HepG2 (cell line): ENCODE results near the gene FBLL1. TPM values are rescaled to one million over a fixed set of nuclear protein-coding genes. Genes with fewer than 3 reads are reported as not detected.

Source experiments
- GFI1 ChIP-seq: sonication (generic); formaldehyde crosslinking; IDR thresholded peaks from 2 replicates; pipeline ENCODE4 v1.5.0; 2020; ENCODE audit warnings: missing genetic modification reagents, mild to moderate bottlenecking, borderline replicate concordance
- GLI4 ChIP-seq: sonication (generic); formaldehyde crosslinking; IDR thresholded peaks from 2 replicates; pipeline ENCODE4 v1.5.1; 2020; ENCODE audit warnings: missing genetic modification reagents, mild to moderate bottlenecking, moderate library complexity, borderline replicate concordance
- HNRNPUL1 ChIP-seq: fragments of 200-400 bp; formaldehyde crosslinking; IDR thresholded peaks from 2 replicates; pipeline ENCODE4 v1.6.1; 2017; ENCODE audit warnings: low read depth, mild to moderate bottlenecking, low read length, moderate library complexity
- SIX4 ChIP-seq: sonication (generic); formaldehyde crosslinking; IDR thresholded peaks from 2 replicates; pipeline ENCODE4 v1.4.0; 2020; ENCODE audit warnings: missing genetic modification reagents
- ZFP90 ChIP-seq: sonication (generic); formaldehyde crosslinking; IDR thresholded peaks from 2 replicates; pipeline ENCODE4 v1.8.0; 2022; ENCODE audit warnings: missing genetic modification reagents, mild to moderate bottlenecking, inconsistent platforms, borderline replicate concordance
- ZNF335 ChIP-seq: sonication (generic); formaldehyde crosslinking; IDR thresholded peaks from 2 replicates; pipeline ENCODE4 v1.4.0; 2020; ENCODE audit warnings: missing genetic modification reagents
- ZNF460 ChIP-seq: sonication (generic); formaldehyde crosslinking; IDR thresholded peaks from 2 replicates; pipeline ENCODE4 v1.5.1; 2020; ENCODE audit warnings: missing genetic modification reagents, mild to moderate bottlenecking, borderline replicate concordance
- ZNF510 ChIP-seq: sonication (generic); formaldehyde crosslinking; IDR thresholded peaks from 2 replicates; pipeline ENCODE4 v1.4.0; 2020; ENCODE audit warnings: low read depth, mild to moderate bottlenecking, missing genetic modification reagents
- ZNF678 ChIP-seq: sonication (generic); formaldehyde crosslinking; IDR thresholded peaks from 2 replicates; pipeline ENCODE4 v1.4.0; 2020; ENCODE audit warnings: mild to moderate bottlenecking, missing genetic modification reagents
- polyA plus RNA-seq, 8 experiments: library from polyadenylated mRNA; depleted of rRNA in 3 of 8; stranded (reverse) in 7 of 8; unstranded in 1 of 8; fragments of >200 nt; fragmentation: Illumina TruSeq in 4 of 8; extraction: Trizol in 4 of 8; gene quantifications; 2 replicates each; pipeline versions ENCODE4 v1.2.1 to v1.2.3, GENCODE V29; 2011 to 2016; ENCODE audit warnings: low read depth in 4 of 8, missing spikeins in 1 of 8, mixed read lengths in 1 of 8; ENCODE audit not compliant: insufficient read depth in 1 of 8
- total RNA-seq, 5 experiments: library from RNA; depleted of rRNA; stranded (reverse); fragments of >200 nt; fragmentation: Illumina TruSeq; extraction: Trizol; gene quantifications; 2 replicates each; pipeline ENCODE4 v1.2.3, GENCODE V29; 2016; ENCODE audit warnings: low read depth in 1 of 5
- TF ChIP-seq, protein P1 (sequence below): sonication (generic); formaldehyde crosslinking; IDR thresholded peaks from 2 replicates; pipeline ENCODE4 v1.4.0; 2020; ENCODE audit warnings: mild to moderate bottlenecking, missing genetic modification reagents, borderline replicate concordance
- TF ChIP-seq, protein P2 (sequence below): sonication (generic); formaldehyde crosslinking; conservative IDR thresholded peaks from 2 replicates; pipeline ENCODE4 v1.8.0; 2022; ENCODE audit warnings: low read depth, missing genetic modification reagents
- TF ChIP-seq, protein P3 (sequence below), 2 experiments: sonication (generic) in 1 of 2; formaldehyde crosslinking in 1 of 2; IDR thresholded peaks; 2 replicates each; pipeline versions ENCODE4 v1.4.0 to v1.6.1; 2016 to 2020; ENCODE audit warnings: borderline replicate concordance in 1 of 2, low read depth in 1 of 2, mild to moderate bottlenecking in 1 of 2, missing genetic modification reagents in 1 of 2
- TF ChIP-seq, protein P4 (sequence below): sonication (generic); formaldehyde crosslinking; IDR thresholded peaks from 2 replicates; pipeline ENCODE4 v1.4.0; 2020; ENCODE audit warnings: mild to moderate bottlenecking, missing genetic modification reagents
- TF ChIP-seq, protein P5 (sequence below): fragments of 450-650 bp; IDR thresholded peaks from 2 replicates; pipeline ENCODE4 v1.6.1; 2016

FBLL1 gene
- total and polyA plus RNA-seq, 2 of the 13 experiments (the other 11 are each of a cell fraction or from before 2014, with no cell fraction given), result 0.17 to 0.18 TPM

DNA sequence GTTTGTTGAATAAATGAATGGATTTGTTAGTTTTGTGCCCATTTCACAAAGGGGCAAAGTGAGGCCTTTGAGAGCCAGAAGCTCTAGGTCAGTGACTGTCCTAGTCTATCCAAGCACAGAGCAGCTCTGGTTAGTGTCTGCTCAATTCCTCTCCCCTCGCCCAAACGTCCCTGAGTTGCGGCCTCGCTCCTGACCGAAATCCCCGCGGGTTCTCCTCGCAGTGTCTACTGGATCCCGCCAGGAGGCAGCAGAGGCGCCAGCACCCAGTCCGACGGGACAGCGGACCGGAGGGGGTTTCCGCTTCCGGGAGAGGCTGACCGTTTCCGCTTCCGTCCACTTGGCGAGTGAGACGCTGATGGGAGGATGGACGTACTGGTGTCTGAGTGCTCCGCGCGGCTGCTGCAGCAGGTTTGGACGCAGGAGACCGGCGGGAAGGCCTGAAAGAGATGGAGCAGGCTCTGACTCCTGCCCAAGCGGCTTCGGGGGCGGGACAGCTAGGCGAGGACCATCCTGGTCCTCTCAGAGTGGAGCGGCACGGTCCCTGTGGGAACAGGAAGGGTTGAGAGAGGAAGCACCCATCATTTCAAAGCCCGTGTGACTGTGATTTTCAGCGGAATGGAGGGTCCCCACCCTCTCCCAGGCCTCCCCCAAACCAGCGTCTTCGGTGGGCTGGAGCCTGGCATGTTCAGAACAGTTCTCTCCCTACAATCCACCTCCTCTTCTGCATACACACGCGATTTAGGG, 42.8 kb upstream of the FBLL1 start, which contains the start of gene RARS1 (continued):
- no peak; the same call in 1 of the 2 replicates for TF ChIP-seq ZNF510 (CRISPR knock-in tag)
- no peak for TF ChIP-seq GLI4 (CRISPR knock-in tag)
- TF ChIP-seq ZNF678 (CRISPR knock-in tag), result no peak
- 0 out of 2 replicates have a peak, but pooled peaks have one; percentile 29 for TF ChIP-seq GFI1 (CRISPR knock-in tag)
- TF ChIP-seq, protein P1, sequence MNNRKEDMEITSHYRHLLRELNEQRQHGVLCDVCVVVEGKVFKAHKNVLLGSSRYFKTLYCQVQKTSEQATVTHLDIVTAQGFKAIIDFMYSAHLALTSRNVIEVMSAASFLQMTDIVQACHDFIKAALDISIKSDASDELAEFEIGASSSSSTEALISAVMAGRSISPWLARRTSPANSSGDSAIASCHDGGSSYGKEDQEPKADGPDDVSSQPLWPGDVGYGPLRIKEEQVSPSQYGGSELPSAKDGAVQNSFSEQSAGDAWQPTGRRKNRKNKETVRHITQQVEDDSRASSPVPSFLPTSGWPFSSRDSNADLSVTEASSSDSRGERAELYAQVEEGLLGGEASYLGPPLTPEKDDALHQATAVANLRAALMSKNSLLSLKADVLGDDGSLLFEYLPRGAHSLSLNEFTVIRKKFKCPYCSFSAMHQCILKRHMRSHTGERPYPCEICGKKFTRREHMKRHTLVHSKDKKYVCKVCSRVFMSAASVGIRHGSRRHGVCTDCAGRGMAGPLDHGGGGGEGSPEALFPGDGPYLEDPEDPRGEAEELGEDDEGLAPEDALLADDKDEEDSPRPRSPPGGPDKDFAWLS (CRISPR knock-in tag), result no peak
- TF ChIP-seq ZNF335 (CRISPR knock-in tag), result peak; percentile 66; the same call in 1 of the 2 replicates
- peak; percentile 69; the same call in 1 of the 2 replicates for TF ChIP-seq ZFP90 (CRISPR knock-in tag)
- TF ChIP-seq, protein P2, sequence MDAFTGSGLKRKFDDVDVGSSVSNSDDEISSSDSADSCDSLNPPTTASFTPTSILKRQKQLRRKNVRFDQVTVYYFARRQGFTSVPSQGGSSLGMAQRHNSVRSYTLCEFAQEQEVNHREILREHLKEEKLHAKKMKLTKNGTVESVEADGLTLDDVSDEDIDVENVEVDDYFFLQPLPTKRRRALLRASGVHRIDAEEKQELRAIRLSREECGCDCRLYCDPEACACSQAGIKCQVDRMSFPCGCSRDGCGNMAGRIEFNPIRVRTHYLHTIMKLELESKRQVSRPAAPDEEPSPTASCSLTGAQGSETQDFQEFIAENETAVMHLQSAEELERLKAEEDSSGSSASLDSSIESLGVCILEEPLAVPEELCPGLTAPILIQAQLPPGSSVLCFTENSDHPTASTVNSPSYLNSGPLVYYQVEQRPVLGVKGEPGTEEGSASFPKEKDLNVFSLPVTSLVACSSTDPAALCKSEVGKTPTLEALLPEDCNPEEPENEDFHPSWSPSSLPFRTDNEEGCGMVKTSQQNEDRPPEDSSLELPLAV (CRISPR knock-in tag), result no peak
- TF ChIP-seq HNRNPUL1, result no peak
- TF ChIP-seq ZNF460 (CRISPR knock-in tag), result no peak
- TF ChIP-seq, protein P3, sequence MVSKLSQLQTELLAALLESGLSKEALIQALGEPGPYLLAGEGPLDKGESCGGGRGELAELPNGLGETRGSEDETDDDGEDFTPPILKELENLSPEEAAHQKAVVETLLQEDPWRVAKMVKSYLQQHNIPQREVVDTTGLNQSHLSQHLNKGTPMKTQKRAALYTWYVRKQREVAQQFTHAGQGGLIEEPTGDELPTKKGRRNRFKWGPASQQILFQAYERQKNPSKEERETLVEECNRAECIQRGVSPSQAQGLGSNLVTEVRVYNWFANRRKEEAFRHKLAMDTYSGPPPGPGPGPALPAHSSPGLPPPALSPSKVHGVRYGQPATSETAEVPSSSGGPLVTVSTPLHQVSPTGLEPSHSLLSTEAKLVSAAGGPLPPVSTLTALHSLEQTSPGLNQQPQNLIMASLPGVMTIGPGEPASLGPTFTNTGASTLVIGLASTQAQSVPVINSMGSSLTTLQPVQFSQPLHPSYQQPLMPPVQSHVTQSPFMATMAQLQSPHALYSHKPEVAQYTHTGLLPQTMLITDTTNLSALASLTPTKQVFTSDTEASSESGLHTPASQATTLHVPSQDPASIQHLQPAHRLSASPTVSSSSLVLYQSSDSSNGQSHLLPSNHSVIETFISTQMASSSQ (IDR thresholded peaks at IDR 0.05; ENCODE audit: low read depth), result no peak
- TF ChIP-seq, protein P3 (CRISPR knock-in tag; IDR thresholded peaks at IDR 0.05; ENCODE audit: borderline replicate concordance), result peak; percentile 64; the same call in 1 of the 2 replicates
- TF ChIP-seq SIX4 (CRISPR knock-in tag), result peak; percentile 66
- TF ChIP-seq, protein P4, sequence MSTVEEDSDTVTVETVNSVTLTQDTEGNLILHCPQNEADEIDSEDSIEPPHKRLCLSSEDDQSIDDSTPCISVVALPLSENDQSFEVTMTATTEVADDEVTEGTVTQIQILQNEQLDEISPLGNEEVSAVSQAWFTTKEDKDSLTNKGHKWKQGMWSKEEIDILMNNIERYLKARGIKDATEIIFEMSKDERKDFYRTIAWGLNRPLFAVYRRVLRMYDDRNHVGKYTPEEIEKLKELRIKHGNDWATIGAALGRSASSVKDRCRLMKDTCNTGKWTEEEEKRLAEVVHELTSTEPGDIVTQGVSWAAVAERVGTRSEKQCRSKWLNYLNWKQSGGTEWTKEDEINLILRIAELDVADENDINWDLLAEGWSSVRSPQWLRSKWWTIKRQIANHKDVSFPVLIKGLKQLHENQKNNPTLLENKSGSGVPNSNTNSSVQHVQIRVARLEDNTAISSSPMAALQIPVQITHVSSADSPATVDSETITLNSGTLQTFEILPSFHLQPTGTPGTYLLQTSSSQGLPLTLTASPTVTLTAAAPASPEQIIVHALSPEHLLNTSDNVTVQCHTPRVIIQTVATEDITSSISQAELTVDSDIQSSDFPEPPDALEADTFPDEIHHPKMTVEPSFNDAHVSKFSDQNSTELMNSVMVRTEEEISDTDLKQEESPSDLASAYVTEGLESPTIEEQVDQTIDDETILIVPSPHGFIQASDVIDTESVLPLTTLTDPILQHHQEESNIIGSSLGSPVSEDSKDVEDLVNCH (CRISPR knock-in tag), result no peak
- TF ChIP-seq, protein P5, sequence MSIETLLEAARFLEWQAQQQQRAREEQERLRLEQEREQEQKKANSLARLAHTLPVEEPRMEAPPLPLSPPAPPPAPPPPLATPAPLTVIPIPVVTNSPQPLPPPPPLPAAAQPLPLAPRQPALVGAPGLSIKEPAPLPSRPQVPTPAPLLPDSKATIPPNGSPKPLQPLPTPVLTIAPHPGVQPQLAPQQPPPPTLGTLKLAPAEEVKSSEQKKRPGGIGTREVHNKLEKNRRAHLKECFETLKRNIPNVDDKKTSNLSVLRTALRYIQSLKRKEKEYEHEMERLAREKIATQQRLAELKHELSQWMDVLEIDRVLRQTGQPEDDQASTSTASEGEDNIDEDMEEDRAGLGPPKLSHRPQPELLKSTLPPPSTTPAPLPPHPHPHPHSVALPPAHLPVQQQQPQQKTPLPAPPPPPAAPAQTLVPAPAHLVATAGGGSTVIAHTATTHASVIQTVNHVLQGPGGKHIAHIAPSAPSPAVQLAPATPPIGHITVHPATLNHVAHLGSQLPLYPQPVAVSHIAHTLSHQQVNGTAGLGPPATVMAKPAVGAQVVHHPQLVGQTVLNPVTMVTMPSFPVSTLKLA, result no peak
